K562 (cell line): ENCODE data around the gene BIRC5. TPM values are rescaled to one million over a fixed set of nuclear protein-coding genes. Genes with fewer than 3 reads are reported as not detected.
A peak's percentile ranks its signal among the peaks of the same experiment; 100 is the strongest.

Experiments used
- BCOR ChIP-seq: fragments of 450-650 bp; IDR thresholded peaks from 2 replicates; pipeline ENCODE4 v1.6.1; 2016
- FIP1L1 ChIP-seq: fragments of 200-400 bp; formaldehyde crosslinking; IDR thresholded peaks from 2 replicates; pipeline ENCODE4 v1.6.1; 2018; ENCODE audit warnings: mild to moderate bottlenecking, low read depth, low read length; ENCODE audit not compliant: poor library complexity, severe bottlenecking
- MAFK ChIP-seq: IDR thresholded peaks from 2 replicates; pipeline ENCODE4 v1.6.1; 2011; ENCODE audit warnings: low read length, improper control_type of control experiment
- NFATC3 ChIP-seq: fragments of 450-650 bp; IDR thresholded peaks from 2 replicates; pipeline ENCODE4 v1.6.1; 2017; ENCODE audit warnings: mild to moderate bottlenecking
- NR1H2 ChIP-seq: sonication (generic); formaldehyde crosslinking; IDR thresholded peaks from 2 replicates; pipeline ENCODE4 v1.4.0; 2020; ENCODE audit warnings: mild to moderate bottlenecking, missing genetic modification reagents
- PCBP2 ChIP-seq: fragments of 200-400 bp; formaldehyde crosslinking; IDR thresholded peaks from 2 replicates; pipeline ENCODE4 v1.6.1; 2018; ENCODE audit warnings: low read length, low read depth, mild to moderate bottlenecking, moderate library complexity; ENCODE audit not compliant: poor library complexity, severe bottlenecking
- TAF15 ChIP-seq: fragments of 200-400 bp; formaldehyde crosslinking; IDR thresholded peaks from 2 replicates; pipeline ENCODE4 v1.6.1; 2017; ENCODE audit warnings: mild to moderate bottlenecking, low read depth, low read length, moderate library complexity
- polyA plus RNA-seq, 8 experiments: library from polyadenylated mRNA; depleted of rRNA in 4 of 8; stranded (reverse) in 5 of 8; unstranded in 3 of 8; fragments of >200 nt; fragmentation: Nextera tagmentation in 2 of 8; fragmentation: Illumina TruSeq in 1 of 8; extraction: Ambion mirVana in 2 of 8; extraction: Trizol in 1 of 8; gene quantifications; 2 replicates each; pipeline versions ENCODE4 v1.2.1 to v1.2.3, GENCODE V29; 2011 to 2014; ENCODE audit warnings: inconsistent platforms in 1 of 8, missing spikeins in 1 of 8
- total RNA-seq, 7 experiments: library from RNA; depleted of rRNA in 6 of 7; stranded (reverse); fragments of >200 nt in 6 of 7; fragmentation: Illumina TruSeq in 2 of 7; extraction: Trizol in 2 of 7; gene quantifications; 2 replicates each; pipeline versions ENCODE4 v1.2.1 to v1.2.3, GENCODE V29; 2011 to 2021; ENCODE audit warnings: low replicate concordance in 1 of 7
- TF ChIP-seq, protein P1 (sequence below): sonication (generic); formaldehyde crosslinking; IDR thresholded peaks from 2 replicates; pipeline ENCODE4 v1.8.0; 2023; ENCODE audit warnings: mild to moderate bottlenecking, missing genetic modification reagents
- TF ChIP-seq, protein P2 (sequence below): fragments of 250-450 bp; sonication (Bioruptor Pico); IDR thresholded peaks from 2 replicates; pipeline ENCODE4 v1.8.0; 2022; ENCODE audit warnings: inconsistent platforms, mild to moderate bottlenecking, moderate library complexity, borderline replicate concordance
- TF ChIP-seq, protein P3 (sequence below): fragments of 450-650 bp; formaldehyde crosslinking; IDR thresholded peaks from 2 replicates; pipeline ENCODE4 v1.4.0; 2020; ENCODE audit warnings: mild to moderate bottlenecking, moderate library complexity
- TF ChIP-seq, protein P4 (sequence below), 2 experiments: fragments of 450-650 bp in 1 of 2; sonication (generic) in 1 of 2; formaldehyde crosslinking; conservative IDR thresholded peaks; 2 replicates each; pipeline versions ENCODE4 v1.4.0 to v1.8.1; 2020 to 2022; ENCODE audit warnings: mild to moderate bottlenecking in 1 of 2, missing genetic modification reagents in 1 of 2
- TF ChIP-seq, protein P5 (sequence below): fragments of 250-450 bp; sonication (Bioruptor Pico); IDR thresholded peaks from 2 replicates; pipeline ENCODE4 v1.4.0; 2020; ENCODE audit warnings: mild to moderate bottlenecking, moderate library complexity

BIRC5 gene
- total and polyA plus RNA-seq, 9 of the 15 experiments (the other 6 are each of a cell fraction or from before 2014, with no cell fraction given) = 64.4 to 140 (median 101) TPM

DNA sequence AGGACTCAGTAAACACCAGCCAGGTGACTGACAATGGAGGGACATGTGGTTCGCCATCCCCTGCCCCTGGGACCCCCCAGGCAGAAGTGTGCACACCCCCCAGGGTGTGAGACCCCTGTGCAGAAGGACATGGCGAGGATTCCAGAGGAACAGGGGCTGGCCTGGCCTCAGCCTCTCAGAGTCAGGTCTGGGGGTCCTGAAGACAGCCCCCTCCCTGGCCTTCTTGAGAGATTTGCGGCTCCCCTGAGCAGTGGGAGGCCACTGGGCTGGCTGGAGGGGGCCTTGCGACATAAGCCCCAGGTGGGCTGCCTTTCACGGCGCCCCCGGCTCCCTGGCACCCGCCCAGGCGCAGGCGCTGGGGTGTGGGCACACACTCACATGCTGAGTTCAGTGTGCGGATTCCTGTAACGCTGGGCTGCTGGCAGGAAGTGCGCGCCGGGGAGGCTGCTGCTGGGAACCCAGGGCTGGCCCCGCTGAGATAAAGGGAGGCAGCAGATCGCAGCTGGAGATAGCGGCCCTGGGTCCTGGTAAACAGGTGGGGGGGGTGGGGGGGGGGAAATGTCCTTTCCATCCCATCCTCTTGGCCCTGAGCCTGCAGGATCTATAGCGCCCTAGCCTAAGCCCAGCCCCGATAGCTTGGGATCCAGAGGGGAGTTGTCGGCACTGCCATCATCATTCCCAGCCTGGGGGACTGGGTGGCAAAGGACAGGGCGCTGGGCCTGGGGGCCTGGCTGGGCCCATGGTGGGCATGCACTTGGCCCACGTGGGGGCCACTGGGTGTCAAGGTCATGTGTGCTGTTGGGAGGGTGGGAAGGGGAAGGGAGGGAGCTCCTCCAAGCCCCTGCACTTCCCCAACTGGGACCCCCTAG, 44.5 kb downstream of the BIRC5 start (continued):
- TF ChIP-seq, protein P1, sequence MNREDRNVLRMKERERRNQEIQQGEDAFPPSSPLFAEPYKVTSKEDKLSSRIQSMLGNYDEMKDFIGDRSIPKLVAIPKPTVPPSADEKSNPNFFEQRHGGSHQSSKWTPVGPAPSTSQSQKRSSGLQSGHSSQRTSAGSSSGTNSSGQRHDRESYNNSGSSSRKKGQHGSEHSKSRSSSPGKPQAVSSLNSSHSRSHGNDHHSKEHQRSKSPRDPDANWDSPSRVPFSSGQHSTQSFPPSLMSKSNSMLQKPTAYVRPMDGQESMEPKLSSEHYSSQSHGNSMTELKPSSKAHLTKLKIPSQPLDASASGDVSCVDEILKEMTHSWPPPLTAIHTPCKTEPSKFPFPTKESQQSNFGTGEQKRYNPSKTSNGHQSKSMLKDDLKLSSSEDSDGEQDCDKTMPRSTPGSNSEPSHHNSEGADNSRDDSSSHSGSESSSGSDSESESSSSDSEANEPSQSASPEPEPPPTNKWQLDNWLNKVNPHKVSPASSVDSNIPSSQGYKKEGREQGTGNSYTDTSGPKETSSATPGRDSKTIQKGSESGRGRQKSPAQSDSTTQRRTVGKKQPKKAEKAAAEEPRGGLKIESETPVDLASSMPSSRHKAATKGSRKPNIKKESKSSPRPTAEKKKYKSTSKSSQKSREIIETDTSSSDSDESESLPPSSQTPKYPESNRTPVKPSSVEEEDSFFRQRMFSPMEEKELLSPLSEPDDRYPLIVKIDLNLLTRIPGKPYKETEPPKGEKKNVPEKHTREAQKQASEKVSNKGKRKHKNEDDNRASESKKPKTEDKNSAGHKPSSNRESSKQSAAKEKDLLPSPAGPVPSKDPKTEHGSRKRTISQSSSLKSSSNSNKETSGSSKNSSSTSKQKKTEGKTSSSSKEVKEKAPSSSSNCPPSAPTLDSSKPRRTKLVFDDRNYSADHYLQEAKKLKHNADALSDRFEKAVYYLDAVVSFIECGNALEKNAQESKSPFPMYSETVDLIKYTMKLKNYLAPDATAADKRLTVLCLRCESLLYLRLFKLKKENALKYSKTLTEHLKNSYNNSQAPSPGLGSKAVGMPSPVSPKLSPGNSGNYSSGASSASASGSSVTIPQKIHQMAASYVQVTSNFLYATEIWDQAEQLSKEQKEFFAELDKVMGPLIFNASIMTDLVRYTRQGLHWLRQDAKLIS (CRISPR knock-in tag) = no peak
- peak; percentile 41 for TF ChIP-seq FIP1L1
- TF ChIP-seq BCOR = no peak
- TF ChIP-seq, protein P2, sequence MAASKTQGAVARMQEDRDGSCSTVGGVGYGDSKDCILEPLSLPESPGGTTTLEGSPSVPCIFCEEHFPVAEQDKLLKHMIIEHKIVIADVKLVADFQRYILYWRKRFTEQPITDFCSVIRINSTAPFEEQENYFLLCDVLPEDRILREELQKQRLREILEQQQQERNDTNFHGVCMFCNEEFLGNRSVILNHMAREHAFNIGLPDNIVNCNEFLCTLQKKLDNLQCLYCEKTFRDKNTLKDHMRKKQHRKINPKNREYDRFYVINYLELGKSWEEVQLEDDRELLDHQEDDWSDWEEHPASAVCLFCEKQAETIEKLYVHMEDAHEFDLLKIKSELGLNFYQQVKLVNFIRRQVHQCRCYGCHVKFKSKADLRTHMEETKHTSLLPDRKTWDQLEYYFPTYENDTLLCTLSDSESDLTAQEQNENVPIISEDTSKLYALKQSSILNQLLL (CRISPR knock-in tag) = no peak
- TF ChIP-seq, protein P3, sequence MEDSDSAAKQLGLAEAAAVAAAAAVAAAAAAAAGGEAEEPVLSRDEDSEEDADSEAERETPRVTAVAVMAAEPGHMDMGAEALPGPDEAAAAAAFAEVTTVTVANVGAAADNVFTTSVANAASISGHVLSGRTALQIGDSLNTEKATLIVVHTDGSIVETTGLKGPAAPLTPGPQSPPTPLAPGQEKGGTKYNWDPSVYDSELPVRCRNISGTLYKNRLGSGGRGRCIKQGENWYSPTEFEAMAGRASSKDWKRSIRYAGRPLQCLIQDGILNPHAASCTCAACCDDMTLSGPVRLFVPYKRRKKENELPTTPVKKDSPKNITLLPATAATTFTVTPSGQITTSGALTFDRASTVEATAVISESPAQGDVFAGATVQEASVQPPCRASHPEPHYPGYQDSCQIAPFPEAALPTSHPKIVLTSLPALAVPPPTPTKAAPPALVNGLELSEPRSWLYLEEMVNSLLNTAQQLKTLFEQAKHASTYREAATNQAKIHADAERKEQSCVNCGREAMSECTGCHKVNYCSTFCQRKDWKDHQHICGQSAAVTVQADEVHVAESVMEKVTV (CRISPR knock-in tag) = no peak
- TF ChIP-seq NR1H2 (CRISPR knock-in tag) = no peak
- TF ChIP-seq, protein P4, sequence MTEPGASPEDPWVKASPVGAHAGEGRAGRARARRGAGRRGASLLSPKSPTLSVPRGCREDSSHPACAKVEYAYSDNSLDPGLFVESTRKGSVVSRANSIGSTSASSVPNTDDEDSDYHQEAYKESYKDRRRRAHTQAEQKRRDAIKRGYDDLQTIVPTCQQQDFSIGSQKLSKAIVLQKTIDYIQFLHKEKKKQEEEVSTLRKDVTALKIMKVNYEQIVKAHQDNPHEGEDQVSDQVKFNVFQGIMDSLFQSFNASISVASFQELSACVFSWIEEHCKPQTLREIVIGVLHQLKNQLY (CRISPR knock-in tag; conservative IDR thresholded peaks at IDR 0.05) = no peak
- TF ChIP-seq, protein P5, sequence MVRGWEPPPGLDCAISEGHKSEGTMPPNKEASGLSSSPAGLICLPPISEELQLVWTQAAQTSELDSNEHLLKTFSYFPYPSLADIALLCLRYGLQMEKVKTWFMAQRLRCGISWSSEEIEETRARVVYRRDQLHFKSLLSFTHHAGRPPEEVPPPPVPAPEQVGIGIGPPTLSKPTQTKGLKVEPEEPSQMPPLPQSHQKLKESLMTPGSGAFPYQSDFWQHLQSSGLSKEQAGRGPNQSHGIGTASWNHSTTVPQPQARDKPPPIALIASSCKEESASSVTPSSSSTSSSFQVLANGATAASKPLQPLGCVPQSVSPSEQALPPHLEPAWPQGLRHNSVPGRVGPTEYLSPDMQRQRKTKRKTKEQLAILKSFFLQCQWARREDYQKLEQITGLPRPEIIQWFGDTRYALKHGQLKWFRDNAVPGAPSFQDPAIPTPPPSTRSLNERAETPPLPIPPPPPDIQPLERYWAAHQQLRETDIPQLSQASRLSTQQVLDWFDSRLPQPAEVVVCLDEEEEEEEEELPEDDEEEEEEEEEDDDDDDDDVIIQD (CRISPR knock-in tag) = no peak
- no peak for TF ChIP-seq TAF15
- no peak for TF ChIP-seq PCBP2
- no peak for TF ChIP-seq MAFK
- TF ChIP-seq NFATC3 = no peak
